HG03558 (cell line): Measurements from ENCODE around the gene SYT2.
"Not testable (repeated sequence)": the region's sequence is repeated elsewhere in the genome, so short reads cannot be mapped to it uniquely, and the experiment has no call there.

Source experiments
- ATAC-seq: cut with Tn5 transposase; IDR thresholded peaks from one replicate; pipeline ENCODE4 v1.9.1; 2021; ENCODE audit warnings: moderate number of reproducible peaks; ENCODE audit not compliant: unreplicated experiment; ENCODE audit errors: extremely low read depth

SYT2 gene

DNA sequence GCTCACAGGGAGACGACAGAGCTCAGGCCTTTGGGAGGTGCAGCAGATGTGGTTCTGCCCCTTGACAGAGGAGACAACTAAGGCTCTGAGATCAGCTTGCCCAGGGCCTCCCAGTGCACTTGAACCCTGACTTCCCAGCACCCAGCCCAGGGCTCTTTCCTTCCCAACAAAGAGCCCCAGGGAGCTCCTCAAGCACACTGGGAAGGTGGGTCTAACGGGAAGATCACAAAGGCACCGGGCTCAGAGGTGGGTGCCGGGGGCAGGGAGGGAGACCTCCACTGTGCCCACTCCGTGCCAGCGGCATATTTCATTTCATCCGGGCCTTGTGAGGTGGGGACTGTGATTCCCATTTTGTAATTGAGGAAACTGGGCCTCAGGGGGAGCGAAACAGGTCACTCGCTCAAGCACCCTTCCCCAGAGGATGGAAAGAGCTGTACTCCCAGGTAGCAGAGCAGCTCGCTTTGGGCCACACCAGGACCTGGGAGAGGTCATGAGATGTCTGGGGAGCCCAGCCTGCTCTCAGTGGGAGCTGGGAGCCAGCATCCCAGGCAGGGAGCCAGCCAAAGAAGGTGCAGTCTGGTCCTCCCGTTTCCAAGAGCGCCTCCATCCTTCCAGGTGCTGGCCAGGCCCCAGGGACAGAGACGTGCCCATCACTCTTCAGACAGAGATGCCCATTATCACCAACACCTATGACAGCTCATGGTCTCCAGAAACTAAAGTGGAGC lies 82.3 kb downstream of the SYT2 start:
- no peak for ATAC-seq

DNA sequence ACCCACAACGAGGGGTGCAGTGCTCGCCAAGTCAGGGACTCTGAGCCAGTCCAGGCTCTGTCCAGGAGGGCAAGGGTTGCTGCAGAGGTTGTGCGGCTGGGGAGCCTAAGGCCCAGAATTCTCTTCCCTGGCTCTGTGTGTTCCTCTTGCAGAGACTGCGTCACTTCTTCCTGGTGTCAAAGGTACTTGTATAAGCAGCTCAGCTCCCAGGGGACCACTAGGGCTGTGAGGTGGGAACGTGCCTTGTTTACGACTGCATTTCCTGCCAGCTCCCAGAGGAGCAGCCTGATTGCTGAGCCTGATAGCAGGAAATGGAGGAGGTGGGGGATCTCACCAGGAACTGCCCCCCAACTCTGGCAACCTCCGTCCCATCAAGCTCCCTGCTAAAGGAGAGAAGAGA lies 83.2 kb downstream of the SYT2 start:
- not testable (repeated sequence) for ATAC-seq

DNA sequence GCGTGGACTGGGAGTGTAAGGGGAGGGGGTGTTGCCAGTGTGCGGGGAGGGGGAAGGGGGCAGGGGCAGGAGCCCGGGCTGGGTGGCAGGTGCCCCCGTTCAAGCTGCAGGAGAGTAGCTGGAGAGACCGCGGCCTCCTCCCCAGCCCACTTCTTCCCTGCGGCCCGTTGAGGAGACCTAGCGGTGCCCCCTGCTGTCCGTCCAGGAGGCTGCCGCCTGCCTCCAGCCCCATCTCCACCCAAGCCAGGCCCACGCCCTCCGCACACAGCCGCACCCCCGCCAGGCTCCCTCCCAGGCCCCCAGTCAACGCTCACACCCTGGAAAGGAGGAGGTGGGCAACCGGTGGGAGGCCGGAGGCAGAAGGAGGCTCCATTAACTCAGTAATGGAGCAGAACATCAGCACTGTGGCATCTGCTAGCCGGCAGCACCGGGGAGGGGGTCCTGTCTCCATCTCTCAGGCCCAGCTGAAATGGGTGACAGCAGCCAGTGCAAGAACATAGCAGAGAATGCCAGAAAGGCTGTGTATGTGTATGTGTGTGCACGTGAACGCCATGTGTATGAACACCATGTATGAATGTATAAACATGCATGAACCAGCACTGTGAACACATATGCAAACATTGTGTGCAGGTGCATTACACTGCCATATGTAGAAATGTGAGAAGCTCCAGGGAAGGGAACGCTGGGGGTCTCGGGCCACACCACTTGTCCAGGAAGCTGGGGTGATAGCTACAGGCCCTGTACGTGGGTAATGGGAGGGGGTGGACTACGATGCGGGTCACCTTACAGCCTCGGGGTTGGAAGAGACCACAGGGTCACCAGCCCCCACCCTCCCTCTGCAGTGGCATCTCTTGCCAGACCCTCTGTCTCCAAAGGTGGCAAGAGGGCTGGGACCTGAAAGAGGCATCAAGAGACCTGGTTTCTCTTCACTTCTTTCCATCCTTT lies 84.6 kb downstream of the SYT2 start:
- ATAC-seq = no peak

- no peak for ATAC-seq
Measured at GRCh38 chr1:202624781-202625108, 85.5 kb downstream of the SYT2 start.

DNA sequence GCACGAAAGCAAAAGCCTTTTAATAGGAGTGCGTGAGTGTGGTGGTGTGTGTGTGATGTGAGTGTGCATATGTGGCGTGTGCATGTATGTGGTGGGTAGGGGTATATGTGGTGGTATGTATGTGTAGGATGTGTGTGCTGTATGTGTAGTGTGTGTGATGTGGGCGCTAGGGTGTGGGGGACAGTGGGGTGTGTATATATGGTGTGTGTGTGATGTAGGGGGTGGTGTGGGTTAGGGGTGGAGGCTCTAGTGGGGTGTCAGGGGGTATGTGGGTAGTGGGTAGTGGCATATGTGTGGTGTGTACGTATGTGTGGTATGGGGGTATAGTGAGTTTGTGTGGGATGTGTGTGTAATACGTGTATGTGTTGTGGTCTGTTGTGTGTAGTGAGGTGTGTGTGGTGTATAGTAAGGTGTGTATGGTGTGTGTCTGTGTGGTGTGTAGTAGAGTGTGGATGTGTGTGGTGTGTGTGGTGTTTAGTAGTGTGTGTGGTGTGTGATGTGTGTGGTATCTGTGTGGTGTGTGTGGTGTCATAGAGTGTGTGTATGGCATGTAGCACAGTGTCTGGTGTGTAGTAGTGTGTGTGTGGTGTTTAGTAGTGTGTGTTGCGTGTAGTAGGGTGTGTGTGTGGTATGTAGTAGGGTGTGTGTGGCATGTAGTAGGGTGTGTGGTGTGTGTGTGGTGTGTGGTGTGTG lies 86.0 kb downstream of the SYT2 start:
- no peak for ATAC-seq

GRCh38 chr1:202623476-202623875 lies 86.8 kb downstream of the SYT2 start:
- ATAC-seq = not testable (repeated sequence)

GRCh38 chr1:202623075-202623474 lies 87.2 kb downstream of the SYT2 start:
- no peak for ATAC-seq

DNA sequence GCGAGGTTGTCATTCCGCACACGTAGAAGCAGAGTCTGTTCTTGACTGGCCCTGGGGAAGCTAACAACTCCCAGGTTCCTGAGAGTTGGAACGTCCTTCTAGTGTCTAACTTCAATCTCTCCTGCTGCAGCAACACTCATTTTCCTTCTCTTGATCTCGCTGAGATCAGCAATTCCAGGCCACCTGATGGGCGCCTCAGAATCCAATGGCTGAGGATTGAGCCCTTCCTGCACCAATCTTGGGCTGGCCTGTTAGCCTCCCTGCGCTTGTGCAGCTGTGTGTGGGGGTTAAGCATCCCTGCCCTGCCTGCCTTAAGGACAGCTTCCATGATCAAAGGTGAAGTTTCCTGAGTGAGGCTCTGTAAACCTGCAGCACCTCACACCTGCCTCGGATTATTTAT lies 87.9 kb downstream of the SYT2 start:
- ATAC-seq = no peak

GRCh38 chr1:202621446-202621845 lies 88.8 kb downstream of the SYT2 start:
- no peak for ATAC-seq

DNA sequence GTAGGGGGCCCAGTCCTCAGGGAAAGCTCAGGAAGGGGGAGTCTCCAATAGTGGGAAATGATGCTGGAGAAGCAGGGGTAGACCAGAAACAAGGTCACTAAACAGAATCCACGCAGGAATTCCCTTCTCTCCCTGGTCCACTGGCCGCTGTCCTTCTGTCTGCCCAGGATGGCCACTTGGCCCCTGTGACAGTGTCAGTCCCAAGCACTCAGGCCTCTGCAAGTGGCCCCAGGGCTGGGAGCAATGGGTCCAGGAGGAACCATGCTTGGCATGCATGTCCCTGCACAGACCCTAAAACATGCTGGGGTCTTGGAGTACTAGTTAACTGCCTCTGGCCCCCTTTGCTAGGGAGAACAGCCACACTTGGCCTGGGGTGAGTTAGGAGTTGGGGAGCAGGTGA lies 90.2 kb downstream of the SYT2 start:
- ATAC-seq = not testable (repeated sequence)

- ATAC-seq = no peak
Measured at GRCh38 chr1:202619505-202619904, 90.7 kb downstream of the SYT2 start.

GRCh38 chr1:202619012-202619411 lies 91.2 kb downstream of the SYT2 start:
- not testable (repeated sequence) for ATAC-seq

DNA sequence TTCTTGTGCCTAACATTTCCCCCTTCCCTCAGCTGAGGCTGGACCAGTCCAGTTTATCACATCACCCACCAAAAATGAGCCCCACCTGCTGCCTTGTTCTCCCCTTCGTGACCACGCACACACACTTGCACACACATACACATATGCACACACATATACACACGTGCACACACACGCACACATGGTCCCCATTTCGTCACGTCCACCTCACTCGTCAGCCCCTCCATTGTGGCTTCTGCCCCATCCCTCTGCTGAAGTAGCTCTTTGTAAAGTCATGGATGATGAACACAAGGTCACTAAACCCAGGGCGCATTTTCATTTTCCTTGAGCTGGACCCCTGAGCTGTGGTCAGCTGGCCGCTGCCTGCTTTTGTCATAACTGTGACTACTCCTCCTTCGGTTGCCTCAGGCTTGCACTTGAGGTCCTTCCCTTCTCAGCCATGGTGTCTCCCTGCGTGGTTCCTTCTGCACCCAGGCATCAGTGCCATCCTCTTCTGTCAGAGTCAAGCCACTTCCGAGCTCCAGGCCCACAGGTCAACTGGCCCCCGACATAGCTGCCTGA lies 93.8 kb downstream of the SYT2 start:
- no peak for ATAC-seq

- no peak for ATAC-seq
Measured at GRCh38 chr1:202615501-202616354, 94.5 kb downstream of the SYT2 start.

DNA sequence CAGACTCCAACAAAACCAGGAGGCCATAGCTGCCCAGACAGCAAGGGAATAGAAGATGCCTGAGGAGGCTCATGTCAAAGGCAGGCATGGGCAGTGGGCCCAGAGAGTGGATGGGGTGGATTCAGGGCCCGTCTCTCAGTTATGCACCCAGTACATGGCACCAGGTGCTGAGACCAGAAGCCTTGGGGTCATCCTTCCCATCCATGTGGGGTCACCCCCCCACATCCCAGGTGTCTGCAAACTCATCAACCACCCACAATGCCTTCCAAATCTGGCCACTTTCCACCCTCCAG lies 95.1 kb downstream of the SYT2 start:
- not testable (repeated sequence) for ATAC-seq

GRCh38 chr1:202614363-202615207 lies 95.7 kb downstream of the SYT2 start:
- not testable (repeated sequence) for ATAC-seq

DNA sequence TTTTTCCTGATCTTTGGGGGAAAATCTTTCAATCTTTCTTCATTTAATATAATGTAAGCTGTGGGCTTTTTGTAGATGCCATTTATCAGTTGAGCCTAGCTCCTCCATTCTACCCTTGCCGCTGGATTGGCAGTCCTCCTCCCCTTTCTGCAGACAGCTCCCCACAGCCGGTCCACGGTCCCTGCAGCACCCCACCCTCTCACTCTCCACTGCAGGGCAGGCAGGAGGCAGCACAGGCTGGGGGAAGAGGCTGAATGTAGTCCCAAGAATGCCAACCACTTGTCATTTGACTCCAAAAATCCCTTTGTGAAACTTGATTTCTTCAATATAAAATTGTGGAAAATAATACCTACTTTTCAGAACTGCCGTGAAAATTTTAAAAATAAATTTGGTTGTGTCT lies 96.7 kb downstream of the SYT2 start:
- ATAC-seq = no peak

DNA sequence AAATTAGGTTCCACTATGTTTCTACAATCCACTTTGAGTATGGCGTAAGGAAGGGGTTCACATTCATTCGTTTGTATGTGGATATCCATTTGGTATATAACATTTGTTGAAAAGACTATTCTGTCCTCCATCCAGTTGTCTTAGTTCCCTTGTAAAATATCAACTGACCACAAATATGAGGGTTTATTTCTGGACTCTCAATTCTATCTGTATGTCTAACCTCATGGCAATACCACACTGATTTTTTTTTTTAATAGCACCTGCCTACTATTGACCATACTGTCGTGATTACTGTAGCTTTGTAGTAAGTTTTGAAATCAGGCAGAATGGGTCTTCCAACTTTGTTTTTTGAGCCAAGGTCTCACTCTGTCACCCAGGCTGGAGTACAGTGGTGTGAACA lies 98.2 kb downstream of the SYT2 start:
- ATAC-seq = not testable (repeated sequence)

DNA sequence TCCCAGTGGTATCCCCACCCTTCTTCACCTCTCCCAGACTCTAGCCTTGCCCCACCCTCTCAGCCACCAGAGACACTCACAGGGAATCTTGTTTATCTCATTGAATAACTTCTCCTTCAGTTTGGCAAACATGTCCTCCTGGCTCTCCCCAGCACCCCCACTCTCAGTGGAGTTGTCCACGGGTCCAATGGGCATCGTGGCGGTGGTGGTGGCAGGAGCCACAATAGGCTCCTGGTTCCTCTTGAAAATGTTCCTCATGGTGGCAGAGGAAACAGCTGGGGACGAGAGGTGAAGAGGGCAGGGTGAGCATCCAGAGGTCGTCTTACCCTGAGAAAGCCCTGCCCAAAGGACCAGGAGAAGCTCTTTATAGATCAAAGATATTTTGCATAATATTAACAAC lies 104.7 kb downstream of the SYT2 start:
- no peak for ATAC-seq
